A673 (cell line): ENCODE measurements around the gene SEC22A.

Experiments used
- EZH2 ChIP-seq: fragments of 200-600 bp; sonication (generic); IDR thresholded peaks from 2 replicates; pipeline ENCODE4 v1.6.1; 2017; ENCODE audit warnings: borderline replicate concordance, low read depth, mild to moderate bottlenecking, mixed read lengths, antibody characterized with exemption, low read length; ENCODE audit not compliant: poor library complexity, severe bottlenecking
- TF ChIP-seq, protein P1 (sequence below): fragments of 300-800, 200-600 bp; sonication (generic); conservative IDR thresholded peaks from 2 replicates; pipeline ENCODE4 v1.5.1; 2017; ENCODE audit warnings: low read depth, mild to moderate bottlenecking, antibody characterized with exemption, low read length, moderate library complexity, mixed read lengths

DNA sequence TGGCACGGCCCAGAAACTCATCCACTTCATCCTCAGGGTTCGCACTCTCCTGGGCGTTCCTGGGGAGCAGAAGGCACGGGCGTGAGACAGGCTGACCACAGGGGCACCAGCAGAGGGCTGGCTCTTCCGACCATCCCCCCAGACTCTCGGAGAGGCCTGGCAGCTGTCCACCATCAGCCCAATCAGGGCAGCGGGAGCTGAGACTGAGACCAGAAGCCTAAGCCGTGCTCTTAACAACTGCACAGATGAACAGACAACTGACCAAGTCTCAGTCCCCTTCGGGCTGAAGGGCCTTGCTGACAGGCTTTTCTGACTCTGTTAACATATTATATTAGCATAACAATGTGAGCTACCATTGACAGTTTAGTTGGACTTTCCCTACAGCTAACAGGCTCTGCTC is 118.0 kb downstream of the SEC22A start:
- TF ChIP-seq, protein P1, sequence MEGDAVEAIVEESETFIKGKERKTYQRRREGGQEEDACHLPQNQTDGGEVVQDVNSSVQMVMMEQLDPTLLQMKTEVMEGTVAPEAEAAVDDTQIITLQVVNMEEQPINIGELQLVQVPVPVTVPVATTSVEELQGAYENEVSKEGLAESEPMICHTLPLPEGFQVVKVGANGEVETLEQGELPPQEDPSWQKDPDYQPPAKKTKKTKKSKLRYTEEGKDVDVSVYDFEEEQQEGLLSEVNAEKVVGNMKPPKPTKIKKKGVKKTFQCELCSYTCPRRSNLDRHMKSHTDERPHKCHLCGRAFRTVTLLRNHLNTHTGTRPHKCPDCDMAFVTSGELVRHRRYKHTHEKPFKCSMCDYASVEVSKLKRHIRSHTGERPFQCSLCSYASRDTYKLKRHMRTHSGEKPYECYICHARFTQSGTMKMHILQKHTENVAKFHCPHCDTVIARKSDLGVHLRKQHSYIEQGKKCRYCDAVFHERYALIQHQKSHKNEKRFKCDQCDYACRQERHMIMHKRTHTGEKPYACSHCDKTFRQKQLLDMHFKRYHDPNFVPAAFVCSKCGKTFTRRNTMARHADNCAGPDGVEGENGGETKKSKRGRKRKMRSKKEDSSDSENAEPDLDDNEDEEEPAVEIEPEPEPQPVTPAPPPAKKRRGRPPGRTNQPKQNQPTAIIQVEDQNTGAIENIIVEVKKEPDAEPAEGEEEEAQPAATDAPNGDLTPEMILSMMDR, result no peak
- TF ChIP-seq EZH2, result no peak
